Measurements from ENCODE around the gene PTGES2.

PTGES2 gene

GRCh38 chr9:128162215-128163026 is 34.9 kb upstream of the PTGES2 start:
- POLR2A ChIA-PET: interaction anchor here (0.7 to 1.6 kb wide), 3 partner anchors 29 to 736 kb away, joined by 3 to 5 read pairs (median 4); partner anchors contain the start of genes CIZ1 and URM1
- CTCF ChIA-PET: no interaction called here
- no peak for DNase-seq (ENCODE audit: extremely low spot score)
- TF ChIP-seq PKNOX1 (IDR thresholded peaks at IDR 0.05) (no peak), ARNT (IDR thresholded peaks at IDR 0.05) (no peak), LEF1 (IDR thresholded peaks at IDR 0.05; ENCODE audit: borderline replicate concordance) (no peak), BHLHE40 (IDR thresholded peaks at IDR 0.05; ENCODE audit: borderline replicate concordance) (no peak), HDGF (IDR thresholded peaks at IDR 0.05; ENCODE audit: borderline replicate concordance) (no peak), FOXM1 (IDR thresholded peaks at IDR 0.05; ENCODE audit: borderline replicate concordance) (no peak), SUZ12 (IDR thresholded peaks at IDR 0.05) (no peak), TARDBP (IDR thresholded peaks at IDR 0.05) (no peak), CTBP1 (IDR thresholded peaks at IDR 0.05; ENCODE audit: borderline replicate concordance) (no peak), NFRKB (IDR thresholded peaks at IDR 0.05) (no peak)

GRCh38 chr9:128161215-128161902 is 33.8 kb upstream of the PTGES2 start:
- CTCF ChIA-PET: interaction anchor here (0.6 to 0.8 kb wide), 2 partner anchors 11 to 22 kb away, joined by 3 to 4 read pairs; no protein-coding TSS in a partner anchor
- no peak for DNase-seq (ENCODE audit: extremely low spot score)
- POLR2A ChIA-PET: interaction anchor here (0.7 to 1.6 kb wide), 3 partner anchors 30 to 737 kb away, joined by 3 to 5 read pairs (median 4); partner anchors contain the start of genes CIZ1 and URM1

GRCh38 chr9:128160603-128160987 is 33.1 kb upstream of the PTGES2 start:
- DNase-seq (ENCODE audit: extremely low spot score): no peak
- ChIA-PET POLR2A (interaction anchor here (1.6 to 1.8 kb wide), 4 partner anchors 14 to 259 kb away, joined by 4 to 7 read pairs (median 6); partner anchors contain the start of genes CERCAM and CIZ1), CTCF (interaction anchor here (0.6 to 0.8 kb wide), 2 partner anchors 10 to 23 kb away, joined by 3 to 4 read pairs; no protein-coding TSS in a partner anchor)
- TF ChIP-seq ARNT (IDR thresholded peaks at IDR 0.05) (no peak), HDGF (IDR thresholded peaks at IDR 0.05; ENCODE audit: borderline replicate concordance) (no peak), FOXK2 (IDR thresholded peaks at IDR 0.05) (no peak), ZNF384 (IDR thresholded peaks at IDR 0.05) (no peak), FOXM1 (IDR thresholded peaks at IDR 0.05; ENCODE audit: borderline replicate concordance) (no peak), NFRKB (IDR thresholded peaks at IDR 0.05) (no peak), FOXA1 (IDR thresholded peaks at IDR 0.05) (no peak), LEF1 (IDR thresholded peaks at IDR 0.05; ENCODE audit: borderline replicate concordance) (no peak), TARDBP (IDR thresholded peaks at IDR 0.05) (no peak), L3MBTL2 (conservative IDR thresholded peaks at IDR 0.05) (no peak), SUZ12 (IDR thresholded peaks at IDR 0.05) (no peak), SP1 (IDR thresholded peaks at IDR 0.05) (no peak), BHLHE40 (IDR thresholded peaks at IDR 0.05; ENCODE audit: borderline replicate concordance) (no peak), ELF4 (IDR thresholded peaks at IDR 0.05) (no peak), CTBP1 (IDR thresholded peaks at IDR 0.05; ENCODE audit: borderline replicate concordance) (no peak), PKNOX1 (IDR thresholded peaks at IDR 0.05) (no peak)

More at GRCh38 chr9:128161215-128161902, 33.8 kb upstream of the PTGES2 start:
- TF ChIP-seq ARNT (IDR thresholded peaks at IDR 0.05): no peak
- no peak for TF ChIP-seq L3MBTL2 (conservative IDR thresholded peaks at IDR 0.05)
- TF ChIP-seq PKNOX1 (IDR thresholded peaks at IDR 0.05): no peak
- TF ChIP-seq HDGF (IDR thresholded peaks at IDR 0.05; ENCODE audit: borderline replicate concordance): no peak

- POLR2A ChIA-PET: interaction anchor here (0.7 to 1.8 kb wide), 12 partner anchors 9 to 260 kb away, joined by 3 to 15 read pairs (median 4); partner anchors contain the start of genes CERCAM and EEIG1
- DNase-seq (ENCODE audit: extremely low spot score): peak; percentile 99
- TF ChIP-seq L3MBTL2 (conservative IDR thresholded peaks at IDR 0.05) (peak; percentile 66), LEF1 (IDR thresholded peaks at IDR 0.05; ENCODE audit: borderline replicate concordance) (no peak)
- CTCF ChIA-PET: interaction anchor here (0.8 to 0.9 kb wide), 2 partner anchors 9 kb away, joined by 3 to 4 read pairs; no protein-coding TSS in a partner anchor
Observed at GRCh38 chr9:128159784-128160602, 32.5 kb upstream of the PTGES2 start, which contains the start of gene BBLN. Gene BBLN, plus strand, starts transcription at chr9:128160265. Its CDS starts 143 bp downstream, at chr9:128160408.

GRCh38 chr9:128159522-128159783 is 31.9 kb upstream of the PTGES2 start:
- ChIA-PET POLR2A (interaction anchor here (0.7 to 1.8 kb wide), 12 partner anchors 9 to 261 kb away, joined by 3 to 15 read pairs (median 4); partner anchors contain the start of genes CERCAM and EEIG1), CTCF (interaction anchor here (0.9 kb wide), 1 partner anchor 9 kb away, joined by 4 read pairs; no protein-coding TSS in a partner anchor)
- no peak for TF ChIP-seq BHLHE40 (IDR thresholded peaks at IDR 0.05; ENCODE audit: borderline replicate concordance)
- peak; percentile 69; the same call in 1 of the 2 replicates for TF ChIP-seq L3MBTL2 (conservative IDR thresholded peaks at IDR 0.05)
- no peak for DNase-seq (ENCODE audit: extremely low spot score)

Data from HEK293T (cell line).